T-helper 2 cell (primary cell): Measurements from ENCODE around the gene ZDHHC12.
A peak's percentile ranks its signal among the peaks of the same experiment; 100 is the strongest.

Experiments used
- DNase-seq, 5 experiments: peaks; one replicate each; pipeline versions ENCODE4 v3.0.0 to v3.0.0-alpha.2; 2012 to 2022

Gene ZDHHC12

DNA sequence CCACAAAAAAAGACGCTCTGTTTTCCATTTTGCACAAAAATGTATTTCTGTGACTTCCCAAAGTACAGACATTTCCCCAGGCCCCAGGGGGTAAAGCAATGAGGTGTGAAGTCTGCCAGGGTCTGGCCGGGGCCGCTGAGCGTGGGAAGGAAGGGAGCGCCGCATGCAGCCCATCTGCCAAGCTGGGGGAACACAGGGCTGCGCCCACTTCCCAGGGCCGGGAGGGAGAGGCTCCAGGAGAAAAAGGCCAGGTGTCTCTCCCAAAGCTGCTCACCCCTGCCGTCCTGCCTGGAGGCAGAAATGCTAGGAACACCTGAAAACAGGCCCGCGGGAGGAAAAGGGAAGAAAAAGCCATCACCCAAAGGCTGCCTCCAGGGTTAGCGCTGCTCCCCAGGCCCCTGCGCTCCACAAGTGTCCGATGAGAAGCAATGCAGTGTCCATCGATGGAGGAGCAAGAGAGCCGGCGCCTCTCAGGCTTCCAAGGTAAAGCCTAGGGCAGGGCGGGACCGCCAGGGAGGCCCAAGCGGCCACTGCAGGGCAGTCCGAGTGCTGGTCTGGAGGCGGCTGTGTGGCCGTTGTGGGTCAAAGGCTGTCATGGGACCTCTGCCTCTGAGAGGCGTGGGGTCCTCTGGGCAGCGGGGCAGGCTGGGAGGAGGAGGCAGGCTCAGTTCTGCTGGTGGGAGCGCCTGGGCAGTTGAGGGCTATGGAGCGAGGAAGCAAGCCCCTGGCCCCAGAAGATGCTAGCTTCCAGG is 6.0 kb upstream of the ZDHHC12 start:
- no peak for DNase-seq

GRCh38 chr9:128729302-128729701 is 5.4 kb upstream of the ZDHHC12 start:
- no peak for DNase-seq

DNA sequence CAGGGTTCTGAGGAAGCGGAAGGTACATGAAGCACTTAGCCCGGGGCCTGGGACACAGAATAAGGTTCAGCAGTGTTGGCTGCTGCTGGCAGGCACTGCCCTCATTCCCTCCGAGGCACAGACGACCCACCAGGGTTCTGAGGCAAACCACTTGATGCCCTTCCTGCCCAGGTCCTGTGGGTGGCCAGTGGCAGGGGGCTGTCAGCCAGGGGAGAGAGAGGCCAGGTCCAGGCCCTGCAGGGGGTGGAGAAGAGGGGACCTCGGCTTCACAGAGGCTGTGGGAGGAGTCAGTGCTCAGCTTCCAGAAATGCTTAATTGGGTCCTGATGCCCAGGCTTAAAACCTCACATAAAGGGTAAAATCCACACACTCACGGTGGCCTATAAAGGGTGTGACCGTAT is 4.4 kb upstream of the ZDHHC12 start:
- DNase-seq: no peak

- no peak for DNase-seq
Observed at GRCh38 chr9:128727640-128728248, 3.8 kb upstream of the ZDHHC12 start.

GRCh38 chr9:128724744-128725211 is 851 bp upstream of the ZDHHC12 start:
- peak in 3 of 5 experiments; percentile 18 to 74 (median 33) for DNase-seq

GRCh38 chr9:128723352-128723865 is 518 bp downstream of the ZDHHC12 start:
- DNase-seq: no peak

GRCh38 chr9:128722380-128723351 is 1.3 kb downstream of the ZDHHC12 start:
- DNase-seq: no peak

DNA sequence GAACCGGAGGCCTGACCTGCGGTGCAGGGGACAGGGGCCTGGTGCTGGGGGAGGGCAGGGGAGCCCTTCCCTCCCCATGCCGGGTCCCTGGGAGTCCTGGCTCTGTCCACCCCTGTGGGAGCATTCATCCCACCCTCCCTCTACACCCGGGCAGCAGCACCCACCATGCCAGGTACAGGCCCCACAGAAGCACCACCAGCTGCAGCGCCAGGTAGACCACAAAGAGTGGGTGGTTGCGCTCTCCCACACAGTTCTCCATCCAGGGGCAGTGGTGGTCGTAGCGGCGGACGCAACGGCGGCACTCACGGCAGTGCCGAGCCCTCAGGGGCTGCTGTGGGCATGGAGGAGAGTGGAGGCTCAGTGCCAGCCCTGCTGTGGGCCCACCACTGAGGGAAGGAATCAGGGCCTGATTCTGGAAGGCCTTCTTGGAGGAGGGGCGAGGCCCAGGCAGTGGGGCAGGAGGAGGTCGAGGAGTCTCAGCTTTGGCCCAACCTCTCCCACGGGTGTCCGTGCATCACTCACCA is 2.4 kb downstream of the ZDHHC12 start:
- DNase-seq: no peak

- DNase-seq: no peak
Observed at GRCh38 chr9:128720841-128721486, 3.0 kb downstream of the ZDHHC12 start.

DNA sequence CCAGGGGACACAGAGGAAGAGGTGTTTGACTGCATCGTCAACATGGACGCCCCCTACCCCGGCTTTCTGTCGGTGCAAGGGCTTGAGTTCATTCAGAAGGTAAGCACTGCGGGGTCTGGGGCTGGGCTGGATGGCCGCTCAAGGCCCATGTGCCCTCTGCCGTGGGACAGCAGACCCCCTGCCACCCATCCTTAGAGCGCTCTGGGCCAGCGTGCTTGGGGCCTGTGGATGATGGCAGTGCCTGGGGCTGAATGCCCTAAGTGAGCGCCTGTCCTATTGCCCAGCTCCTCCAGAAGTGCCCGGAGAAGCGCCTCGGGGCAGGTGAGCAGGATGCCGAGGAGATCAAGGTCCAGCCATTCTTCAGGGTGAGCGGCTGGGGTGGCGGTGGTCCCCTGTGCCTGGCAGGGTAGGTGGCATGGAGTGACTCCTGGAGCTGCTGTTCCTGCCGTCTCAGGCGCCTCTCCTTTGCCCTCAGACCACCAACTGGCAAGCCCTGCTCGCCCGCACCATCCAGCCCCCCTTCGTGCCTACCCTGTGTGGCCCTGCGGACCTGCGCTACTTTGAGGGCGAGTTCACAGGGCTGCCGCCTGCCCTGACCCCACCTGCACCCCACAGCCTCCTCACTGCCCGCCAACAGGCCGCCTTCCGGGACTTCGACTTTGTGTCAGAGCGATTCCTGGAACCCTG is 3.9 kb downstream of the ZDHHC12 start:
- DNase-seq: no peak

GRCh38 chr9:128718475-128718874 is 5.5 kb downstream of the ZDHHC12 start:
- no peak for DNase-seq

- no peak for DNase-seq
Observed at GRCh38 chr9:128718047-128718446, 5.9 kb downstream of the ZDHHC12 start.

DNA sequence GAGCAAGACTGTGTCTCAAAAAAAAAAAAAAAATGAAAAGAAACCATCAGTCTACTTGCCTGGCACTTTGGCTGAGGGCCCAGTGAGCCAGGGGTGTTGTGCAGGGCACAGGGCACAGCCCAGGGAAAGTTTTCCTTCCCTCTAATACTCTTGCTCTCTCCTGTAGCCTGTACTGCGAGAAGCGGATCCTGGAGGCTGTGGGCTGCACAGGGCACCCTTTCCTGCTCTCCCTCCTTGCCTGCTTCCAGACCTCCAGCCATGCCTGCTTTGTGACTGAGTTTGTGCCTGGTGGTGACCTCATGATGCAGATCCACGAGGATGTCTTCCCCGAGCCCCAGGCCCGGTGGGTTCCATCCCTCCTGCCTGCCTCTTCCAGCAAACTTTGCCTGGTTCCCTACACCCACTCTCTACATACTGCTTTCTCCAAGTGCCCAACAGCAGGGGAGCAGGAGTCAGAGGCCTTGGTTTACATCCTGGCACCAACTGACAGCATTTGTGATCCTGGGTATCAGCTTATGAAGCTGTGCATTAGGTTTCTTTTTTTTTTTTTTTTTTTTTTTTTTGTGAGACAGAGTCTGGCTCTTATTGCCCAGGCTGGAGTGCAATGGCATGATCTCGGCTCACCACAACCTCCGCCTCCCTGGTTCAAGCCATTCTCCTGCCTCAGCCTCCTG is 7.2 kb downstream of the ZDHHC12 start:
- no peak for DNase-seq

- no peak for DNase-seq
Observed at GRCh38 chr9:128715436-128715750, 8.5 kb downstream of the ZDHHC12 start.

DNA sequence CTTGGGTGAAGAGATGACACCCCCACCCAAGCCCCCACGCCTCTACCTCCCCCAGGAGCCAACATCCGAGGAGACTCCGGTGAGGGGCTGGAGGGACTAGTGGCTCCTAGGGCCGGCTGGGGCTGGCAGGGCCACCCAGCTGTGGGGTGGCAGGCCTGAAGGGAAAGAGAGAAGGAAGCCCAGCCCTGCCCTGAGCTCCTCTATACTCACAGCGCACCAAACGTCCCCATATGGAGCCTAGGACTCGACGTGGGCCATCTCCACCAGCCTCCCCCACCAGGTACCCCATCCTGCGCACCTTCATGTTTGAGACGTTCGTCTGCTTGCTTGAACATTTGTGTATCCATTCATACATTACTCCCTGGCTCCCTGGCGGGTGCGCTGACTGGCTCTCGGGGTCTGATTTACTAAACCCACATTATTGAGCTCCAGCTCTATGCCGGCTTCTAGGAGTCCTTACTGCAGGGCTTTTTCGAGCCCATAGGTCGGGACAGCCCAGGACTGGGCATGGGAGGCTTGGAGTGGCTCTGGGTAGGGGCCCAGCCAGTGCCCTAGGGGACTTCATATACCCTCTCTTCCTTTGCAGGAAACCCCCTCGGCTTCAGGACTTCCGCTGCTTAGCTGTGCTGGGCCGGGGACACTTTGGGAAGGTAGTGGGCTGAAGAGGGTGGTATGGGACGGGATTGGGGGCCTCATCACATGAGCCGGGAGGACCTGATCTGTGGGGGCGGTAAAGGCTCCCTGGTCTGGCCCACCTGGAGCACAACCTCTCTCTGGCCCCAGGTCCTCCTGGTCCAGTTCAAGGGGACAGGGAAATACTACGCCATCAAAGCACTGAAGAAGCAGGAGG is 9.1 kb downstream of the ZDHHC12 start:
- no peak for DNase-seq

DNA sequence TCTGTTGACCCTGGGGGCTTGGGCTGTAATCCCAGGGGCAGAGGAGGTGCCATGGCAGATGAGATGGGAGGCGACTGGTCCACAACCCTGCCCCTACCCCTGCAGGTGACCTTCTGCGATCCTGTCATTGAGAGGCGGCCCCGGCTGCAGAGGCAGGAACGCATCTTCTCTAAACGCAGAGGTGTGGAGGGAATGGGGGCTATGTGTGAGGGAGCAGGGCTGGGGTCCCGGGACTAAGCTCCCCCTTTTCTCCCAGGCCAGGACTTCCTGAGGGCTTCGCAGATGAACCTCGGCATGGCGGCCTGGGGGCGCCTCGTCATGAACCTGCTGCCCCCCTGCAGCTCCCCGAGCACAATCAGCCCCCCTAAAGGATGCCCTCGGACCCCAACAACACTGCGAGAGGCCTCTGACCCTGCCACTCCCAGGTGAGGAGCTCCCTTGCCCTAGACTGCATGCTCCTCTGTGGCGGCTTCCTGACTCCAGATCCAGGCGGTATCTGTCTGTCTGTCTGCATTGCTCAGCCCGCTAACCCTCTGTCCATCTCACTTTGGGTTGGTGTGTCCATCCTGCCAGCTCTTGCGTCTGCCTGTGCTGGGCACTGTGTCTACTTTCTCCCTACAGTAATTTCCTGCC is 9.9 kb downstream of the ZDHHC12 start:
- DNase-seq: no peak

GRCh38 chr9:128713411-128713780 is 10.5 kb downstream of the ZDHHC12 start:
- DNase-seq: no peak

GRCh38 chr9:128712451-128713410 is 11.2 kb downstream of the ZDHHC12 start:
- no peak for DNase-seq
